AG09319 (cell line): ENCODE results near the gene RIPOR3.
"Not testable (repeated sequence)": the region's sequence is repeated elsewhere in the genome, so short reads cannot be mapped to it uniquely, and the experiment has no call there.

Source experiments
- DNase-seq: peaks from one replicate; pipeline ENCODE4 v3.0.0-alpha.2; 2010; ENCODE audit warnings: low read depth; ENCODE audit errors: extremely low read depth
- TF ChIP-seq, protein P1 (sequence below): IDR thresholded peaks from 2 replicates; pipeline ENCODE4 v1.5.1; 2011; ENCODE audit warnings: low read depth, mild to moderate bottlenecking, inconsistent platforms, low read length, moderate library complexity

Gene RIPOR3

DNA sequence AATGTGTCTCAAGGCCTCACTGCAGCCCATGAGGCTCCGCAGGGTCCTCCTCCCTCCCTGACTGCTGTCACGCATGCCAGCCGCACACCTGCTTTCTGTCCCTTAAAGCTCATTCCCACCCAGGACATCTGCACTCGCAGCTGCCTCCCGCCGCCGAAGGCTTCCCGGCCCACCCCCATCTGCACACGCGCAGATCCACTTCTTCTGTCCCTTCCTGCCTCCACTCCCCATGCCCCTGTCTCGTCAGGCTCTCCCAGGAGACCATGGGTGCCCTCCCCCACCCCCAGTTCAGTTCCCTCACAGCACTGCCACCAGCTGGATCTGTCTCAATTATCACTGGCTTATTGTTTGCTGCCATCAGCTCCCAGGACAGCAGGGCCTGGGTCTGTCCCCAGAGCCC, 63.0 kb downstream of the RIPOR3 start:
- TF ChIP-seq, protein P1, sequence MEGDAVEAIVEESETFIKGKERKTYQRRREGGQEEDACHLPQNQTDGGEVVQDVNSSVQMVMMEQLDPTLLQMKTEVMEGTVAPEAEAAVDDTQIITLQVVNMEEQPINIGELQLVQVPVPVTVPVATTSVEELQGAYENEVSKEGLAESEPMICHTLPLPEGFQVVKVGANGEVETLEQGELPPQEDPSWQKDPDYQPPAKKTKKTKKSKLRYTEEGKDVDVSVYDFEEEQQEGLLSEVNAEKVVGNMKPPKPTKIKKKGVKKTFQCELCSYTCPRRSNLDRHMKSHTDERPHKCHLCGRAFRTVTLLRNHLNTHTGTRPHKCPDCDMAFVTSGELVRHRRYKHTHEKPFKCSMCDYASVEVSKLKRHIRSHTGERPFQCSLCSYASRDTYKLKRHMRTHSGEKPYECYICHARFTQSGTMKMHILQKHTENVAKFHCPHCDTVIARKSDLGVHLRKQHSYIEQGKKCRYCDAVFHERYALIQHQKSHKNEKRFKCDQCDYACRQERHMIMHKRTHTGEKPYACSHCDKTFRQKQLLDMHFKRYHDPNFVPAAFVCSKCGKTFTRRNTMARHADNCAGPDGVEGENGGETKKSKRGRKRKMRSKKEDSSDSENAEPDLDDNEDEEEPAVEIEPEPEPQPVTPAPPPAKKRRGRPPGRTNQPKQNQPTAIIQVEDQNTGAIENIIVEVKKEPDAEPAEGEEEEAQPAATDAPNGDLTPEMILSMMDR, result no peak
- no peak for DNase-seq

DNA sequence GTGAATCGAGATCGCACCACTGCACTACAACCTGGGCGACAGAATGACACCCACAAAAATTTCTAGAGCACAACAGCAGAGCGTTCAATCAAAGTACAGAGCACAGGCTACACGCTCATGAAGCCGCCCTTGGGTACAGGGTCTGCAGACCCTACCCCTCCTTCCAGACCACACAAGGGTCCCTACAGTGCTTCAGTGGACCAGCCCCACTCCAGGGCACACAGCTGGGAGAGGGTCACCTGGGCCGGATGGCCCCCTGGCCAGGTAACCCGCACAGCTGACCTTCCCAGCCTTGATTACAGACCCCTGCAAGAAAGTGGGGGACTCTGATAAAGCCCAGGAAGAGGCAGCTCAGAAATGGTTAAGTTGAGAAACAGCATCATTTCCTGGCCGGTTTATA, 63.6 kb downstream of the RIPOR3 start:
- DNase-seq, result no peak
- TF ChIP-seq, protein P1, result no peak

DNA sequence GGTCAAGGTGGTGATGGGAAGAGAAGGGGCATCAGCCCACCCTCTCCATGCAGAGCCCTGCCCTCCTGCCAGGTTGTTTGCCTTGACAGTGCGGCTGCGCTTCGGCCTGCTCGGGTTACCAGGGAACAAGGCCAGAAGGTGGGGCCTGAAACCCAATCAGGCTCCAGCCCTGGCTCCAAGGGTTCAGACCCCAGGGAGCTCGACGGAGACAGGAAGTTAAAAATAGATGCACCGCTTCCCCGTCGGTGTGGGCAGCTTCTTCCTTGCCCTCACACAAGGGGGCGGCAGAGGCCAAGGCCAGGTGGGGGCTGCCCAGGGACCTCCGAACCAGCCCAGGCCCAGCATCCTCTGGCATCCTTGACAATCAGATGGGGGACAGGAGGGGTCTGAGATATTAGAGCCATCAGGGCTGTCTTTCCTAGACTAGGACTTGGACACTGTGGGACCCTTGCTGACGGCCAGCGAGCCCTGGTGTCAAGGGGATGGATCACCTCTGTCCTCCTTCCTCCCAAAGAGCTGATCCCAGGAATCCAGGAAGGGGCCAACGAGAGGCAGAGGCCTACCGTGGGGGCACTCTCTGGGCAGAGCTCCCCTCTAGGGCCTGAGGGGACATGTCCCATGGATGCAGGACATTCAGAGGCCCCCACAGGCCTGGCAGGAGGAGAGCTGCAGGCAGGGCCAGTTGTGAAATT, 65.2 kb downstream of the RIPOR3 start:
- no peak for DNase-seq
- TF ChIP-seq, protein P1, result peak; percentile 72

DNA sequence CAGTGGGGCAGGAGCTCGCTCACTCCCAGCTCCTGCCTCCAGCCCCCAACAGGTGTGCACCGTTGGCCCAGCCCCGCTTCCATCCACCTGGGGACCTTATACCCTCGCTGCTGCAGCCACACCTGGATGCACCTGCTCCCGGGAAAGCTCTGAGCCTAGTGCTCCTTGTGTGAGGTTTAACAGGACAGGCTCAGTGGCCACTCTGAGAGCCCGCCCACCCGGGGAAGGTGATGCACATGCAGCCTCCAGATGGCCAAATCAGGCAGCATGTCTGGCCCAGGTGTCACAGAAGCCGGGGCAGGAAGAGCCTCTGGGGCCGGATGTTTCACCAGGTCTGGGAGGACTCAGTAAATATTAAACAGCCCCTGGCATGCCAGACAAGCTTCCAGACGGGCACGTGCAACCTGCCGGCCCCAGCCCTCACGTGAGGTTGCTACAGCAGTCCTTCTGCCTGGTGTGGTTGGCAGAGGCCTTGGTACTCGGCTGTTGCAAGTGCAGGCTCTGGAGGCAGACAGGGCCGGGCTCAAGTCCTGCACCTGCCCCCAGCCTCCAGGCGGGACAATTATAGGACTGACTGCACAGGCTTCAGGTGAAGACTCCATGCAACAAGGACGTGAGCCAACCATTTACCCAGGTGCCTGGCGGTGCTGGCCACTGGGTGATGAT, 66.9 kb downstream of the RIPOR3 start:
- TF ChIP-seq, protein P1, result no peak
- DNase-seq, result no peak

DNA sequence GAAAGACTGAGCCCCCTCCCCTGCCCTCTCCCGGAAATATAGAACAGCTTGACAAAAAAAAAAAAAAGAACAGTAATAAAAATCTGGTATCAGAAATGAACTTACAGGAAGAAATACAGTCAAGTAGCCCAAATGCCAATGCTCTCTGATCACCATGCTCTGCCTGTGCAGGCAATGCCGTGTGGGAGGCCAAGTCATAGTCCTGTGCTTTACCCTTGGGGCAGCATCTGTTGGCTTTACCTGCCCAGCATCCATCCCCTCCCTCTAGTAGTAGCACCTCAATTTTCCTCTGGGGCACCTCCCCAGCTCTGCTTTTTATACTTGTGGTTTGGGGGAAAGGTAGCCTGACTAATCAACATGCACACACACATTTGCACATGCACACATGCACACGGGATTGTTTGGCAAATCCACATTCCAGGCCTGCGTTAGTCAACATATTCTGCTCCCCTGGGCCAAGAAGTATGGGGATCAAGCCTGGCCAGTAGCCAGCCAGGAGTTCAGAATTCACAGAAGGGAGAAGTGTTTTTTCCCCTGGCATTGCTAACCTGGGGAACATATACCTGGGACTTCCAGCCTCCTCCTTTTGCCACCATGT, 70.2 kb downstream of the RIPOR3 start:
- DNase-seq, result no peak
- TF ChIP-seq, protein P1, result no peak

DNA sequence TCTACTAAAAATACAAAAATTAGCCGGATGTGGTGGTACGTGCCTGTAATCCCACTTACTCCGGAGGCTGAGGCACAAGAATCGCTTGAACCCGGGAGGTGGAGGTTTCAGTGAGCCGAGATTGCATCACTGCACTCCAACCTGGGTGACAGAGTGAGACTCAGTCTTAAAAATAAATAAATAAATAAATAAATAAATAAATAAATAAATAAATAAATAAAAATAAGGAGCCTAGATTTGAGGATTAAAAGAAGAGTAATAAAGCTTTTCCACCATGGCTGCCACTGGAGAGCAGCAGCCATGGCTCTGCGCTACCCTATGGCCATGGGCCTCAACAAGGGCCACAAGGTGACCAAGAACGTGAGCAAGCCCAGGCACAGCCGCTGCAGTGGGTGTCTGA, 70.9 kb downstream of the RIPOR3 start:
- DNase-seq, result not testable (repeated sequence)

DNA sequence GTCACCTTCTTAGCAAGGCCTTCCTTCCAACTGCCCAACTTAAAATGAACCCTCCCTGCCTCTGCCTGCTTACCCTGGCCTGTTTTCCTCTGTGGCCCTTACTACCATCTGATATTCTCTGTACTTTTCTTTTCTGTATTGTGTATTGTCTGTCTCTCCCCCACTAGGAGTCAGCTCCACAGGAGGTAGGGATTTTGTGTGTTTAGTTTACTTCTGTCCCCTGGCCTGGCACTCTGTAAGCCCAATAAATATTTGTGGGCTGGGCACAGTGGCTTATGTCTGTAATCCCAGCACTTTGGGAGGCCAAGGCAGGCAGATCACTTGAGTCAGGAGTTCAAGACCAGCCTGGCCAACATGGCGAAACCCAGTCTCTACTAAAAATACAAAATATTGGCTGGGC, 72.8 kb downstream of the RIPOR3 start:
- TF ChIP-seq, protein P1, result no peak

DNA sequence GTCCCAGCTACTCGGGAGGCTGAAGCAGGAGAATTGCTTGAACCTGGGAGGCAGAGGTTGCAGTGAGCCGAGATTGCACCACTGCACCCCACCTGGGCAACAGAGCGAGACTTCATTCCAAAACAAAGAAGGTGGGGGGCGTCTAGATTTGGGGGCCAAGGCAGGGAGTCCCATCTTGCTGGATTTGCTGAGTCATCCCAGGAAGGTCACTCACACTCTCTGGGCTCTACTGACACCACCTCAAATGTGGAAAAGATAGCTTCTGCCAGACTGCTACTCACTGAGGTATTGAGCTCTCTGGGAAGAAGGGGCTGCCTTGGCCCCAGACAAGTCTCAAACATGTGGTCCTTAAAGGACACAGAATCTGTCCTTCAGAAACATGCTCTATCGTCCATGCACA, 74.3 kb downstream of the RIPOR3 start:
- no peak for DNase-seq
- TF ChIP-seq, protein P1, result no peak

More for the DNA sequence above, 72.8 kb downstream of the RIPOR3 start:
- DNase-seq, result no peak
